Putamen (tissue), 1 donor: ENCODE measurements around the gene RNF166.

Source experiments
- DNase-seq: peaks from one replicate; pipeline ENCODE4 v3.0.0-alpha.2; 2016; ENCODE audit warnings: low spot score

RNF166 gene

GRCh38 chr16:88651989-88652761 is 54.0 kb downstream of the RNF166 start:
- no peak for DNase-seq

DNA sequence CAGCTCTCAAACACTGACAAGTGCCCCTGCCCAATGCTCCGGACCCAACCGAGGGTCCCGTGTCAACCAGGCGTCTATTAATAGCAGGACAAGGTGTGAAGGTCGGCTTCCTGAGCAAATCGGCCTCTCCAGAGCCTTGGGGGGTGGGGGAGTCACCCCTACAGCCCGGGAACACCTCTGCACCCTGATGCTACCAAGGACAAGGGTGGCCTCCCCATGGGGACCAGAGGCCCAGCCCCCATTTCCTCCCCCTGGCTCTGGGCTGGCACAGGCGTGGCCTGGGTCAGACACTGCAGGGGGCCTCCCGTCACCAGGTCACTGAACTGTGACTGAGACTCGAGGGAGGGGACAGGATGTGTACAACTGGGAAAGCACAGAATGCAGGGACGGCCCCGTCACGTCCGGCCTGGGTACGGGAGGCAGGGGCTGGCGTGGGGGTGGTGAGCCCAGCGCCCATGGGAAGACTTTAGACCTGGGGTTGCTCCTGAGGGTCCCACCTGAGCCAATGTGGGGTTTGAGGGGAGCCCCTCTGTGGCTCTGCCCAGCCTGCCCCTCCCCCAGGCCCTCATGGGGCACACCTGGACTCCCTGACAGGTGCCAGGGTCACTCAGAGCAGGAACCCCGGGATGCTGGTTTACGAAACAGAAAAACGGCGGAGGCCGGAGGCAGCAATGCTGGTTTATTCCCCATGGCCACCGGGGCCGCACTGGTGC is 54.8 kb downstream of the RNF166 start:
- no peak for DNase-seq

DNA sequence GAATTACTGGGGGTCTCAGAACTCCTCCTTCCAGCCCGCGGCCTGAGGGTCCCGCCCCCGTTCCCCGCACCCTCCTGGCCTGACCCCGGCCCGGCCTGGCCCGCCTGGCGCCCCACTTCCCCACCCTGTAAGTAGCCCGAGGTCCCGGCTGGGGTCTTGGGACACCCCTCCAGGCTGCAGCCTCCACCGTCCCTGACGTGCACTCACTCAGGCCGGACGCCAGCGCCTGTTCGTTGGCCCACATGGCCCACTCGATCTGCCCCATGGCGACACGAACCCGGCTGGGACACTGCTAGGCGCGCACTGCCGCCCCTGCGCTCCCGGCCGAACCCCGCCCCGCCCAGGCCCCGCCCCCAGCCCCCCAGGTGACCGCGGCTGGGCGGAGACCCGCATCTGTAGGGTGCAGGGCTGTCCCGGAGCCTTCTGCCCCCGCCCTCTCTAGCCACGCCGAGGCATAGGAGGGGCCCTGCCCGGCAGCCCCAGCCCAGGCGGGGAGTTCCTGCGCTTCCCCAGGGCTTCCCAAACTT is 55.4 kb downstream of the RNF166 start, which contains the start of gene CYBA:
CYBA (minus strand) TSS at position 305 of the 527 bp plus-strand sequence; CDS start at position 265, 40 bp downstream.
- peak; percentile 27 for DNase-seq

- no peak for DNase-seq
These were observed 56.1 kb downstream of the RNF166 start for GRCh38 chr16:88649924-88650748.

DNA sequence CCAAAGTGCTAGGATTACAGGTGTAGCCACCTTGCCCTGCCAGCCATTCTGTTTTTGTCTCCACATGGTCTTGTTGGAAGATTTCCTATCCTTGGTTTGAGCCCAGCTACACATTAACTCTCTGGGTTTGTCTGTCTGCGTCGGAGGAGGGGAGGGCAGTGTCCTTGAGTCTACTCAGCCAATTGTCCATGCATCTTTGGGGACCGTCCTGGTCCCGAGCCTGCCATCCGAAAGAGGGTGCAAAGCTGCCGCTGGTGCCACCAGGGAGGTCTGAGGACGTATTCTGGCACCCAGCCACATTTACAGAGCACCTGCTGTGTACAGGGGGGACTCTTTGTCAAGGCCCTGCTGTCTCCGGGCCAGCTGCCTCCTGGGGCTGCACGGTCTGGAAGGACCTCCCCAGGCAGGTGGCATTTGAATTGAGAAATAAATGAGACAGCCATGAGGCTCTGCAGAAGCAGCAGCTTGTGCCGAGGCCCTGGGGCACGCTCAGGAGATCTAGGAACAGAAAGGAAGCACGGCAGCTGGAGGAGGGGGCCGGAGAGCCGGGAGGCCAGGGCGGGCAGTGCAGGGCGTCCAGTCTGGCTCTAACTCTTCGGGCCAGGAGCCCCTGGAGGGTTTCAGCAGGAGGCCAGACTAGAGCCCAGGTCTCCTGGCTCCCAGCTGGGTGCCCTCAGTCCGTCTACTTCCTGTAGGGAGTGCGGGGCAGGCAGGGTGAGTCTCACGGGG is 56.8 kb downstream of the RNF166 start:
- no peak for DNase-seq

- DNase-seq = no peak
These were observed 58.8 kb downstream of the RNF166 start for GRCh38 chr16:88647178-88648070.
